ENCODE results near the gene SH3BP1. TPM values are rescaled to one million over a fixed set of nuclear protein-coding genes. Genes with fewer than 3 reads are reported as not detected.

SH3BP1 gene
- total and polyA plus RNA-seq, 2 of the 8 experiments (the other 6 are each of a cell fraction or from before 2014, with no cell fraction given) = 23.9 to 40.3 TPM

DNA sequence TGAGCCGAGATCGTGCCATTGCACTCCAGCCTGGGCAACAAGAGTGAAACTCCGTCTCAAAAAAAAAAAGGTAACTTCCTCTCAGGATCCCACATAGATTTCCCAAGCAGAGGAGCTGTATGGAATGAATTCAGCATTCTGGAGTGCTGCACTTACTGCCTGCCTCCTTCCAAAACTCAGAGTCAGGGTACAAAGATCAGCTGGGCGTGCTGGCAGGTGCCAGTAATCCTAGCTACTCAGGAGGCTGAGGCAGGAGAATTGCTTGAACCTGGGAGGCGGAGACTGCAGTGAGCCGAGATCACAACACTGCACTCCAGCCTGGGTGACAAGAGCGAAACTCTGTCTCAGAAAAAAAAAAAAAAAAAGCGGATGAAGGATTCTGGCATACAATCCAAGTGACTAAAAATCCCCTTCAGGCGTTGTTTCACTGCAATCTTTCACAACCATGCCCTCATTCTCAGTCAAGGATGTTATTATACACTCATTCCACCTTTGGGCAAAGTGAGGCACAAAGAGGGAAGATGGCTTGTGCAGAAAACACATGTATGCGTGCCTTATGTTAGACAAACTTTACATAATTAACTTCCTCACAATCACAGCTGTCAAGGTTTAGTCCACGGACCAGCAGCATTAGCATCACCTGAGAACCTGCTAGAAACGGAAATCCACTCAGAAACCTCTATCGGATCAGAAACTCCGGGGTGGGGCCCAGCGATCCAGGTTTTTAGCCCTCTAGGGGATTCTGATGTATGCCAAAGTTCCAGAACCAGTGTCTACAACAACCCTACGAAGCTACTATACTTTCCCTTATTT lies 45.5 kb downstream of the SH3BP1 start (continued):
- TF ChIP-seq, protein P1, sequence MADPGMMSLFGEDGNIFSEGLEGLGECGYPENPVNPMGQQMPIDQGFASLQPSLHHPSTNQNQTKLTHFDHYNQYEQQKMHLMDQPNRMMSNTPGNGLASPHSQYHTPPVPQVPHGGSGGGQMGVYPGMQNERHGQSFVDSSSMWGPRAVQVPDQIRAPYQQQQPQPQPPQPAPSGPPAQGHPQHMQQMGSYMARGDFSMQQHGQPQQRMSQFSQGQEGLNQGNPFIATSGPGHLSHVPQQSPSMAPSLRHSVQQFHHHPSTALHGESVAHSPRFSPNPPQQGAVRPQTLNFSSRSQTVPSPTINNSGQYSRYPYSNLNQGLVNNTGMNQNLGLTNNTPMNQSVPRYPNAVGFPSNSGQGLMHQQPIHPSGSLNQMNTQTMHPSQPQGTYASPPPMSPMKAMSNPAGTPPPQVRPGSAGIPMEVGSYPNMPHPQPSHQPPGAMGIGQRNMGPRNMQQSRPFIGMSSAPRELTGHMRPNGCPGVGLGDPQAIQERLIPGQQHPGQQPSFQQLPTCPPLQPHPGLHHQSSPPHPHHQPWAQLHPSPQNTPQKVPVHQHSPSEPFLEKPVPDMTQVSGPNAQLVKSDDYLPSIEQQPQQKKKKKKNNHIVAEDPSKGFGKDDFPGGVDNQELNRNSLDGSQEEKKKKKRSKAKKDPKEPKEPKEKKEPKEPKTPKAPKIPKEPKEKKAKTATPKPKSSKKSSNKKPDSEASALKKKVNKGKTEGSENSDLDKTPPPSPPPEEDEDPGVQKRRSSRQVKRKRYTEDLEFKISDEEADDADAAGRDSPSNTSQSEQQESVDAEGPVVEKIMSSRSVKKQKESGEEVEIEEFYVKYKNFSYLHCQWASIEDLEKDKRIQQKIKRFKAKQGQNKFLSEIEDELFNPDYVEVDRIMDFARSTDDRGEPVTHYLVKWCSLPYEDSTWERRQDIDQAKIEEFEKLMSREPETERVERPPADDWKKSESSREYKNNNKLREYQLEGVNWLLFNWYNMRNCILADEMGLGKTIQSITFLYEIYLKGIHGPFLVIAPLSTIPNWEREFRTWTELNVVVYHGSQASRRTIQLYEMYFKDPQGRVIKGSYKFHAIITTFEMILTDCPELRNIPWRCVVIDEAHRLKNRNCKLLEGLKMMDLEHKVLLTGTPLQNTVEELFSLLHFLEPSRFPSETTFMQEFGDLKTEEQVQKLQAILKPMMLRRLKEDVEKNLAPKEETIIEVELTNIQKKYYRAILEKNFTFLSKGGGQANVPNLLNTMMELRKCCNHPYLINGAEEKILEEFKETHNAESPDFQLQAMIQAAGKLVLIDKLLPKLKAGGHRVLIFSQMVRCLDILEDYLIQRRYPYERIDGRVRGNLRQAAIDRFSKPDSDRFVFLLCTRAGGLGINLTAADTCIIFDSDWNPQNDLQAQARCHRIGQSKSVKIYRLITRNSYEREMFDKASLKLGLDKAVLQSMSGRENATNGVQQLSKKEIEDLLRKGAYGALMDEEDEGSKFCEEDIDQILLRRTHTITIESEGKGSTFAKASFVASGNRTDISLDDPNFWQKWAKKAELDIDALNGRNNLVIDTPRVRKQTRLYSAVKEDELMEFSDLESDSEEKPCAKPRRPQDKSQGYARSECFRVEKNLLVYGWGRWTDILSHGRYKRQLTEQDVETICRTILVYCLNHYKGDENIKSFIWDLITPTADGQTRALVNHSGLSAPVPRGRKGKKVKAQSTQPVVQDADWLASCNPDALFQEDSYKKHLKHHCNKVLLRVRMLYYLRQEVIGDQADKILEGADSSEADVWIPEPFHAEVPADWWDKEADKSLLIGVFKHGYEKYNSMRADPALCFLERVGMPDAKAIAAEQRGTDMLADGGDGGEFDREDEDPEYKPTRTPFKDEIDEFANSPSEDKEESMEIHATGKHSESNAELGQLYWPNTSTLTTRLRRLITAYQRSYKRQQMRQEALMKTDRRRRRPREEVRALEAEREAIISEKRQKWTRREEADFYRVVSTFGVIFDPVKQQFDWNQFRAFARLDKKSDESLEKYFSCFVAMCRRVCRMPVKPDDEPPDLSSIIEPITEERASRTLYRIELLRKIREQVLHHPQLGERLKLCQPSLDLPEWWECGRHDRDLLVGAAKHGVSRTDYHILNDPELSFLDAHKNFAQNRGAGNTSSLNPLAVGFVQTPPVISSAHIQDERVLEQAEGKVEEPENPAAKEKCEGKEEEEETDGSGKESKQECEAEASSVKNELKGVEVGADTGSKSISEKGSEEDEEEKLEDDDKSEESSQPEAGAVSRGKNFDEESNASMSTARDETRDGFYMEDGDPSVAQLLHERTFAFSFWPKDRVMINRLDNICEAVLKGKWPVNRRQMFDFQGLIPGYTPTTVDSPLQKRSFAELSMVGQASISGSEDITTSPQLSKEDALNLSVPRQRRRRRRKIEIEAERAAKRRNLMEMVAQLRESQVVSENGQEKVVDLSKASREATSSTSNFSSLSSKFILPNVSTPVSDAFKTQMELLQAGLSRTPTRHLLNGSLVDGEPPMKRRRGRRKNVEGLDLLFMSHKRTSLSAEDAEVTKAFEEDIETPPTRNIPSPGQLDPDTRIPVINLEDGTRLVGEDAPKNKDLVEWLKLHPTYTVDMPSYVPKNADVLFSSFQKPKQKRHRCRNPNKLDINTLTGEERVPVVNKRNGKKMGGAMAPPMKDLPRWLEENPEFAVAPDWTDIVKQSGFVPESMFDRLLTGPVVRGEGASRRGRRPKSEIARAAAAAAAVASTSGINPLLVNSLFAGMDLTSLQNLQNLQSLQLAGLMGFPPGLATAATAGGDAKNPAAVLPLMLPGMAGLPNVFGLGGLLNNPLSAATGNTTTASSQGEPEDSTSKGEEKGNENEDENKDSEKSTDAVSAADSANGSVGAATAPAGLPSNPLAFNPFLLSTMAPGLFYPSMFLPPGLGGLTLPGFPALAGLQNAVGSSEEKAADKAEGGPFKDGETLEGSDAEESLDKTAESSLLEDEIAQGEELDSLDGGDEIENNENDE (IDR thresholded peaks at IDR 0.05; ENCODE audit: insufficient replicate concordance, low read length) = no peak
- TF ChIP-seq SIX5 (IDR thresholded peaks at IDR 0.05; ENCODE audit: low read depth, low read length) (no peak), PHF8 (conservative IDR thresholded peaks at IDR 0.05; ENCODE audit: low read depth, low read length) (no peak), RAD21 (IDR thresholded peaks at IDR 0.05 in 1 of 2, conservative IDR thresholded peaks at IDR 0.05 in 1 of 2; ENCODE audit: low read depth in 2 of 2, low read length in 2 of 2) (no peak), CEBPB (IDR thresholded peaks at IDR 0.05; ENCODE audit: low read depth, low read length) (no peak), SUZ12 (IDR thresholded peaks at IDR 0.05; ENCODE audit: low read length) (no peak)
- TF ChIP-seq, protein P2, sequence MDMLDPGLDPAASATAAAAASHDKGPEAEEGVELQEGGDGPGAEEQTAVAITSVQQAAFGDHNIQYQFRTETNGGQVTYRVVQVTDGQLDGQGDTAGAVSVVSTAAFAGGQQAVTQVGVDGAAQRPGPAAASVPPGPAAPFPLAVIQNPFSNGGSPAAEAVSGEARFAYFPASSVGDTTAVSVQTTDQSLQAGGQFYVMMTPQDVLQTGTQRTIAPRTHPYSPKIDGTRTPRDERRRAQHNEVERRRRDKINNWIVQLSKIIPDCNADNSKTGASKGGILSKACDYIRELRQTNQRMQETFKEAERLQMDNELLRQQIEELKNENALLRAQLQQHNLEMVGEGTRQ (IDR thresholded peaks at IDR 0.05; ENCODE audit: low read length) = no peak
- TF ChIP-seq, protein P3, sequence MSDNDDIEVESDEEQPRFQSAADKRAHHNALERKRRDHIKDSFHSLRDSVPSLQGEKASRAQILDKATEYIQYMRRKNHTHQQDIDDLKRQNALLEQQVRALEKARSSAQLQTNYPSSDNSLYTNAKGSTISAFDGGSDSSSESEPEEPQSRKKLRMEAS (IDR thresholded peaks at IDR 0.05) = no peak

All from H1 (cell line).